ENCODE results near the gene SLC22A14.

Gene SLC22A14

DNA sequence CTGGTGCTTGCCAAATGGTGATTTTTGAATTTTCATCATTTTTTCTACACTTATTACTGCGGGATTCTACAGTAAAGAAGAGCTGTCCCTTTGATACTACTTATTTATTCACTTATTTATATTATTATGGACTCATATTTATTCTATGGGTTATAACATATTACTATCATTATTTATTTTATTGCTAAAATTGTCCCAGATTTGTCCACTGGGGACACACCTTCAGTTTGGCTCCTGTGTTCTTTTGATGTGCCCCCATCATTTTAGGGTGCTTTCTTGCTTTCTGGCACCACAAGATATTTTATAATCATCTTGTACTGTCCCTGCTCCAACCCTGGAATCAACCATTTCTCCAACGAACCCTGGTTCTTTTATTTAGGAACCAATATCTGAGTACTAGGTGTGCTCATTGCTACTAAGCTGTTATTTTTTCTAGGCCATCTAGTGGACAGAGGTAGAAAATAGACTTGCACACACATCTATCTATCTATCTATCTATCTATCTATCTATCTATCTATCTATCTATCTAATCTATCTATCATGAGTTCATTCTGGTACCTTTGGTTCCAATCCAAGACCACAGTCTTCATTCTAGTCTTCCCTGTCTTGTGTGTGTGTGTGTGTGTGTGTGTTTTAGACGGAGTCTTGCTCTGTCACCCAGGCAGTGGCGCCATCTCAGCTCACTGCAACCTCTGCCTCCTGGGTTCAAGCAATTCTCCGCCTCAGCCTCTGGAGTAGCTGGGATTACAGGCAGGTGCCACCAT is 16.0 kb downstream of the SLC22A14 start:
- peak; percentile 20 for DNase-seq (ENCODE audit: low read depth)
- no peak overlapping the region for H3K4me3 ChIP-seq (ENCODE audit: low read depth, low read length)
- TF ChIP-seq, protein P1, sequence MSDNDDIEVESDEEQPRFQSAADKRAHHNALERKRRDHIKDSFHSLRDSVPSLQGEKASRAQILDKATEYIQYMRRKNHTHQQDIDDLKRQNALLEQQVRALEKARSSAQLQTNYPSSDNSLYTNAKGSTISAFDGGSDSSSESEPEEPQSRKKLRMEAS (IDR thresholded peaks at IDR 0.05; ENCODE audit: low read depth, low read length) = no peak
- TF ChIP-seq, protein P2, sequence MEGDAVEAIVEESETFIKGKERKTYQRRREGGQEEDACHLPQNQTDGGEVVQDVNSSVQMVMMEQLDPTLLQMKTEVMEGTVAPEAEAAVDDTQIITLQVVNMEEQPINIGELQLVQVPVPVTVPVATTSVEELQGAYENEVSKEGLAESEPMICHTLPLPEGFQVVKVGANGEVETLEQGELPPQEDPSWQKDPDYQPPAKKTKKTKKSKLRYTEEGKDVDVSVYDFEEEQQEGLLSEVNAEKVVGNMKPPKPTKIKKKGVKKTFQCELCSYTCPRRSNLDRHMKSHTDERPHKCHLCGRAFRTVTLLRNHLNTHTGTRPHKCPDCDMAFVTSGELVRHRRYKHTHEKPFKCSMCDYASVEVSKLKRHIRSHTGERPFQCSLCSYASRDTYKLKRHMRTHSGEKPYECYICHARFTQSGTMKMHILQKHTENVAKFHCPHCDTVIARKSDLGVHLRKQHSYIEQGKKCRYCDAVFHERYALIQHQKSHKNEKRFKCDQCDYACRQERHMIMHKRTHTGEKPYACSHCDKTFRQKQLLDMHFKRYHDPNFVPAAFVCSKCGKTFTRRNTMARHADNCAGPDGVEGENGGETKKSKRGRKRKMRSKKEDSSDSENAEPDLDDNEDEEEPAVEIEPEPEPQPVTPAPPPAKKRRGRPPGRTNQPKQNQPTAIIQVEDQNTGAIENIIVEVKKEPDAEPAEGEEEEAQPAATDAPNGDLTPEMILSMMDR (IDR thresholded peaks at IDR 0.05; ENCODE audit: low read depth, low read length) = peak; percentile 27

DNA sequence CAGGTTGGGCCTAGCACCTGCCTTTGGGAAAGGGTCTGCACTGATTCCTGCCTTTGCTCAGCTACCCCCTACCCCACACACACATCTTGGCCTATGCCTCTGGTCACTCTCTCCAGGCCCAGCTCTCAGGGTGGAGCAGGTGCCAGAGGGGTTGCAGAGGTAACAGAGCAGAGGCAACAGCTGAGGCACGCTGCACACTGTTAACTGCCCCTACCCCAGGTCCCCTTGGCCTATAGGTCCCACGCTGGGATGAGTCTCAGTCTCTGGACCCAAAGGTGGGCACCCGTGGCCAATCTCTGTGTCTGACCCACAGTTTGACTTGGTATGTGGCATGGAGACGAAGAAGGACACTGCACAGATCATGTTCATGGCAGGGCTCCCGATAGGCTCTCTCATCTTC is 24.8 kb downstream of the SLC22A14 start:
- no peak for DNase-seq (ENCODE audit: low read depth)
- TF ChIP-seq MYC (IDR thresholded peaks at IDR 0.05; ENCODE audit: low read depth, low read length) (no peak), POLR2A (IDR thresholded peaks at IDR 0.05; ENCODE audit: extremely low read depth, insufficient read length) (no peak)
- TF ChIP-seq, protein P1 (IDR thresholded peaks at IDR 0.05; ENCODE audit: low read depth, low read length) = no peak
- TF ChIP-seq, protein P2 (IDR thresholded peaks at IDR 0.05; ENCODE audit: low read depth, low read length) = no peak
- H3K4me3 ChIP-seq (ENCODE audit: low read depth, low read length) = no peak overlapping the region

DNA sequence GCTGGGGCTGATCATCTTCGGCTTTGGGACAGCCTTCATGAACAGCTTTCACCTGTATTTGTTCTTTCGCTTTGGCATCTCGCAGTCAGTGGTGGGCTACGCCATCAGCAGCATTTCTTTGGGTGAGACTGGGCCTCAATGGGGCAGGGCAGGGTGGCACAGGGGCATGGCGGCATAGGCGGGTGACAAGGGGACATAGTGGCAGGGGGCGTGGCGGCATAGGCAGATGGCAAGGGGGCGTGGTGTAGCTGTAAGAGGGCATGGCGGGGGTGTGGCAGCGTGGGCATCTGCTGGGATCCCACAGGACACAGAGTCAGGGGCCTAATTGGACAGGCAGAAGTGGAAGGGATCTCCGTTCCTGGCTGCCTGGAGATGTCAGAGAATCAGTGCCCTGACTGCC is 25.5 kb downstream of the SLC22A14 start:
- no peak overlapping the region for H3K4me3 ChIP-seq (ENCODE audit: low read depth, low read length)
- no peak for TF ChIP-seq POLR2A (IDR thresholded peaks at IDR 0.05; ENCODE audit: extremely low read depth, insufficient read length)
- TF ChIP-seq, protein P2 (IDR thresholded peaks at IDR 0.05; ENCODE audit: low read depth, low read length) = no peak
- TF ChIP-seq MYC (IDR thresholded peaks at IDR 0.05; ENCODE audit: low read depth, low read length) = no peak
- TF ChIP-seq, protein P1 (IDR thresholded peaks at IDR 0.05; ENCODE audit: low read depth, low read length) = no peak
- no peak for DNase-seq (ENCODE audit: low read depth)

DNA sequence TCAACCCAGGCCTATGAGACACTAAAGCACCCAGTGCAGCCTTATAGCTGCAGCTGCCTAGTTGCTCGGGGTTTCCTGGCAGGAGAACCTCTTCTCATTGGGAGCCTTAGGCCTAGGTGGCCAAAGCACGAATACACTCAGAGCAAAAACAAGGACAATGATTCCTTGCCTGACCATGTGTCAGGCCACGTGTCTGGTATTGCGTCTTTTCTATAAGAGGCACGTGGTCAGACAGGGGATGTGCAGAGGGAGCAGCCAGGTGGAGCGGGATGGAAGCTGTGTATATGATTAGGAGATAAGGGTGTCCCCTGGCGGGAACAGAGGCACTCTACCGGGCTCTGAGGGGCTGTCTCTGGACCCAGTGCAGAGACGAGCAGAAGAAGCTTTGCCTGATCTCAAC is 26.4 kb downstream of the SLC22A14 start:
- TF ChIP-seq, protein P2 (IDR thresholded peaks at IDR 0.05; ENCODE audit: low read depth, low read length) = no peak
- no peak for DNase-seq (ENCODE audit: low read depth)

DNA sequence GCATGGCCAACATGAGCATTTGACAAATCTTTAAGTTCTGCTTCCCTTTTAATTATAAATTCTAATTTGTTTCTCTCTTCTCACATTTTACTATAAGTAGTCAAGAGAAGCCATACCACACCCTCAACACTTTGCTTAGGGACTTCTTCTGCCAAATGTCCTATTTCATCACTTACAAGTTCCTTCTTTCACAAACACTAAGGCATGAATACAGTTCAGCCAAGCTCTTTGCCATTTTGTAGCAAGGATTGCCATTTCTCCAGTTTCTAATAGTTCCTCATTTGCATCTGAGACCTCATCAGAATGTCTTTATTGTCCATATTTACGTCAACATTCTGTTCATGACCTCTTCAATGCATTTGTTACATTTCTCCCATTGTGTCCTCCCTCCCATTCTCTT is 29.4 kb downstream of the SLC22A14 start:
- peak; percentile 52 for DNase-seq (ENCODE audit: low read depth)
- H3K4me3 ChIP-seq (ENCODE audit: low read depth, low read length) = no peak overlapping the region
- TF ChIP-seq, protein P2 (IDR thresholded peaks at IDR 0.05; ENCODE audit: low read depth, low read length) = no peak
- TF ChIP-seq MYC (IDR thresholded peaks at IDR 0.05; ENCODE audit: low read depth, low read length) (no peak), POLR2A (IDR thresholded peaks at IDR 0.05; ENCODE audit: extremely low read depth, insufficient read length) (no peak)
- TF ChIP-seq, protein P1 (IDR thresholded peaks at IDR 0.05; ENCODE audit: low read depth, low read length) = no peak

More for the DNA sequence above, 26.4 kb downstream of the SLC22A14 start:
- no peak overlapping the region for H3K4me3 ChIP-seq (ENCODE audit: low read depth, low read length)

DNA sequence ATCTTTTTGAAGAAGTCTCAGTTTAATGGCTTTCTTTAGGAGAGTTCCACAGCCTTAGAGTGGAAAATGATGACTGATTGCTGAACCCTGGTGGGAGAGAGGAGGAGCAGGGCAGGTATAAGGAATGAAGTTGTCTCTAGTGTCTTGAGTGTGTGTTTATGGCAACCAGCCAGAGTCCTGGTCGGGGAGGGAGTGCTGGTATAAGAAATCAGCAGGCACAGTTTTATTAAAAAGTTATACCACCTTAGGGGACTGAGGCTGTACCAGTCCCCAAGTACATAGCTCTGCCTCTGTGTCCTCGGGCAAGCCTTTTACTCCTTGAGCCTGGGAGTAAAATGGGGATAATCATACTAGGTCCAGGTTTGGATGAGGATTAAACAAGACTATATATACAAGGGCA is 29.8 kb downstream of the SLC22A14 start:
- DNase-seq (ENCODE audit: low read depth) = no peak
- TF ChIP-seq, protein P2 (IDR thresholded peaks at IDR 0.05; ENCODE audit: low read depth, low read length) = no peak
- TF ChIP-seq POLR2A (IDR thresholded peaks at IDR 0.05; ENCODE audit: extremely low read depth, insufficient read length) = no peak
- no peak for TF ChIP-seq MYC (IDR thresholded peaks at IDR 0.05; ENCODE audit: low read depth, low read length)
- TF ChIP-seq, protein P1 (IDR thresholded peaks at IDR 0.05; ENCODE audit: low read depth, low read length) = no peak
- H3K4me3 ChIP-seq (ENCODE audit: low read depth, low read length) = no peak overlapping the region
